IMR-90 (cell line): ENCODE measurements around the gene NES. TPM values are rescaled to one million over a fixed set of nuclear protein-coding genes. Genes with fewer than 3 reads are reported as not detected.

Source experiments
- ATAC-seq: fragments of 200-7000 bp; cut with Tn5 transposase; 2 replicates; pipeline ENCODE4 v1.9.1; 2020; ENCODE audit warnings: low read depth, mild to moderate bottlenecking, moderate library complexity
- BruUV-seq: library from RNA; stranded (reverse); fragments of 400-500 nt; replicated peaks from 2 replicates; lab custom pipeline; 2021; lab: Mats Ljungman, UMichigan
- CTCF ChIA-PET: fragments of 300-600 bp; formaldehyde crosslinking; extraction: SDS; loops from one replicate; lab custom pipeline; 2021; ENCODE audit warnings: antibody characterized with exemption; lab: Yijun Ruan, JAX
- POLR2A ChIA-PET: fragments of 300-600 bp; sonication (Branson Sonifier 250); formaldehyde crosslinking; loops from one replicate; lab custom pipeline; 2022; ENCODE audit warnings: antibody characterized with exemption; ENCODE audit not compliant: unreplicated experiment; lab: Charles Lee
- DNase-seq: peaks from one replicate; pipeline ENCODE4 v3.0.0; 2013
- H2AFZ ChIP-seq: replicated peaks from 2 replicates; pipeline ENCODE3; 2013; ENCODE audit warnings: low read length, mild to moderate bottlenecking; ENCODE audit not compliant: poor library complexity
- H2AK5ac ChIP-seq: 2 replicates; pipeline ENCODE4 v1.6.1; 2013; ENCODE audit warnings: low read depth, low read length, inconsistent platforms
- H2AK9ac ChIP-seq: replicated peaks from 2 replicates; pipeline ENCODE3; 2013; ENCODE audit warnings: mild to moderate bottlenecking, low read depth, low read length, moderate library complexity; ENCODE audit not compliant: poor library complexity
- H2BK120ac ChIP-seq: 2 replicates; pipeline ENCODE4 v1.6.1; 2013; ENCODE audit warnings: low read depth, low read length, inconsistent platforms
- H2BK15ac ChIP-seq: 3 replicates; pipeline ENCODE4 v1.6.1; 2013; ENCODE audit warnings: low read depth, low read length, inconsistent platforms
- H2BK20ac ChIP-seq: 2 replicates; pipeline ENCODE4 v1.6.1; 2013; ENCODE audit warnings: low read depth, mild to moderate bottlenecking, inconsistent platforms, low read length, moderate library complexity
- H2BK5ac ChIP-seq: 2 replicates; pipeline ENCODE4 v1.6.1; 2013; ENCODE audit warnings: mild to moderate bottlenecking, low read depth, low read length, inconsistent platforms; ENCODE audit not compliant: poor library complexity, severe bottlenecking
- H3K14ac ChIP-seq: replicated peaks from 2 replicates; pipeline ENCODE4 v1.6.1; 2013; ENCODE audit warnings: low read depth, low read length, inconsistent platforms
- H3K18ac ChIP-seq: 2 replicates; pipeline ENCODE4 v1.6.1; 2013; ENCODE audit warnings: low read depth, low read length, control low read depth
- H3K23ac ChIP-seq: 2 replicates; pipeline ENCODE4 v1.6.1; 2013; ENCODE audit warnings: low read depth, low read length, inconsistent platforms
- H3K27ac ChIP-seq: 2 replicates; pipeline ENCODE4 v1.5.1; 2013; ENCODE audit warnings: mild to moderate bottlenecking, control low read depth, low read length; ENCODE audit not compliant: insufficient read depth
- H3K27me3 ChIP-seq: 2 replicates; pipeline ENCODE4 v1.6.1; 2013; ENCODE audit warnings: low read length; ENCODE audit not compliant: control insufficient read depth, insufficient read depth
- H3K36me3 ChIP-seq: 2 replicates; pipeline ENCODE4 v1.6.1; 2013; ENCODE audit warnings: low read length, mixed read lengths; ENCODE audit not compliant: control insufficient read depth, insufficient read depth
- H3K4ac ChIP-seq: 2 replicates; pipeline ENCODE4 v1.6.1; 2013; ENCODE audit warnings: low read depth, low read length, inconsistent platforms
- H3K4me1 ChIP-seq: 2 replicates; pipeline ENCODE4 v1.6.1; 2013; ENCODE audit warnings: low read length, mixed read lengths; ENCODE audit not compliant: control insufficient read depth, insufficient read depth
- H3K4me2 ChIP-seq: 2 replicates; pipeline ENCODE4 v1.6.1; 2013; ENCODE audit warnings: low read depth, mild to moderate bottlenecking, control low read depth, low read length, moderate library complexity
- H3K4me3 ChIP-seq: 2 replicates; pipeline ENCODE4 v1.5.1; 2013; ENCODE audit warnings: low read depth, mild to moderate bottlenecking, control low read depth, low read length, moderate library complexity; ENCODE audit not compliant: insufficient read depth
- H3K56ac ChIP-seq: 2 replicates; pipeline ENCODE4 v1.6.1; 2013; ENCODE audit warnings: low read length, inconsistent platforms; ENCODE audit not compliant: insufficient read depth; ENCODE audit errors: extremely low read depth
- H3K79me1 ChIP-seq, 2 experiments: 2 replicates each; pipeline ENCODE4 v1.6.1; 2013; ENCODE audit warnings: low read length in 2 of 2, inconsistent platforms in 1 of 2, low read depth in 1 of 2
- H3K9ac ChIP-seq: 2 replicates; pipeline ENCODE4 v1.6.1; 2013; ENCODE audit warnings: low read depth, low read length, control low read depth
- H3K9me1 ChIP-seq: 2 replicates; pipeline ENCODE4 v1.6.1; 2013; ENCODE audit warnings: low read length, inconsistent platforms; ENCODE audit not compliant: insufficient read depth
- H3K9me3 ChIP-seq: 2 replicates; pipeline ENCODE4 v1.6.1; 2013; ENCODE audit warnings: low read length; ENCODE audit not compliant: control insufficient read depth, insufficient read depth
- H4K20me1 ChIP-seq: 2 replicates; pipeline ENCODE4 v1.6.1; 2013; ENCODE audit warnings: low read length, inconsistent platforms; ENCODE audit not compliant: insufficient read depth
- H4K5ac ChIP-seq: 2 replicates; pipeline ENCODE4 v1.6.1; 2013; ENCODE audit warnings: mild to moderate bottlenecking, low read depth, low read length, control low read depth
- H4K8ac ChIP-seq, 2 experiments: 2 replicates each; pipeline ENCODE4 v1.6.1; 2013; ENCODE audit warnings: low read depth in 2 of 2, low read length in 2 of 2, control low read depth in 1 of 2, inconsistent platforms in 1 of 2
- H4K91ac ChIP-seq: 2 replicates; pipeline ENCODE4 v1.6.1; 2013; ENCODE audit warnings: low read depth, low read length, inconsistent platforms; ENCODE audit not compliant: insufficient read depth
- BHLHE40 ChIP-seq: fragments of 150-350 bp; IDR thresholded peaks from 2 replicates; pipeline ENCODE4 v1.6.1; 2016; ENCODE audit warnings: mild to moderate bottlenecking, low read depth, low read length
- CEBPB ChIP-seq: IDR thresholded peaks from 2 replicates; pipeline ENCODE4 v1.6.1; 2012; ENCODE audit warnings: low read depth, low read length, improper control_type of control experiment
- FOS ChIP-seq: fragments of 150-350 bp; IDR thresholded peaks from 2 replicates; pipeline ENCODE4 v1.6.1; 2016; ENCODE audit warnings: low read depth, low read length
- MAFK ChIP-seq: IDR thresholded peaks from 2 replicates; pipeline ENCODE4 v1.6.1; 2012; ENCODE audit warnings: low read depth, low read length, improper control_type of control experiment
- MAZ ChIP-seq: IDR thresholded peaks from 2 replicates; pipeline ENCODE4 v1.6.1; 2012; ENCODE audit warnings: low read depth, mild to moderate bottlenecking, low read length, improper control_type of control experiment, moderate library complexity, borderline replicate concordance
- MXI1 ChIP-seq: IDR thresholded peaks from 2 replicates; pipeline ENCODE4 v1.6.1; 2012; ENCODE audit warnings: low read depth, mild to moderate bottlenecking, low read length, moderate library complexity, borderline replicate concordance
- POLR2A ChIP-seq: IDR thresholded peaks from 2 replicates; pipeline ENCODE4 v1.6.1; 2012; ENCODE audit warnings: mild to moderate bottlenecking, low read depth, low read length
- RCOR1 ChIP-seq: IDR thresholded peaks from 2 replicates; pipeline ENCODE4 v1.6.1; 2012; ENCODE audit warnings: mild to moderate bottlenecking, low read length, improper control_type of control experiment; ENCODE audit not compliant: insufficient replicate concordance
- RFX5 ChIP-seq: IDR thresholded peaks from 2 replicates; pipeline ENCODE4 v1.8.0; 2012; ENCODE audit warnings: low read depth, mild to moderate bottlenecking, low read length, moderate library complexity
- SMC3 ChIP-seq: fragments of 150-350 bp; IDR thresholded peaks from 2 replicates; pipeline ENCODE4 v1.6.1; 2016; ENCODE audit warnings: low read depth, mild to moderate bottlenecking, antibody characterized with exemption, low read length, moderate library complexity
- WGBS, 2 experiments: methylation state at CpG; one replicate each; pipeline versions ENCODE4 v1.1.5 to v1.1.7; 2013; ENCODE audit warnings: missing lambda C conversion rate in 2 of 2; ENCODE audit not compliant: insufficient read length in 1 of 2; ENCODE audit errors: extremely low coverage in 2 of 2; 5-methylcytosine and 5-hydroxymethylcytosine counted together
- dilution Hi-C: fragments of 300-500 bp; cut with HindIII; formaldehyde crosslinking; loops from one replicate; pipeline ENCODE4 v1.14.3; 2018; ENCODE audit warnings: low sequenced_read_pairs; ENCODE audit not compliant: unreplicated experiment
- in situ Hi-C: fragments of 300-500 bp; cut with MboI; formaldehyde crosslinking; loops from 3 replicates; pipeline ENCODE4 v1.14.3; 2019; ENCODE audit warnings: low sequenced_read_pairs, inconsistent platforms, mixed read lengths
- intact Hi-C: fragments of 100-400 bp; cut with micrococcal nuclease; formaldehyde crosslinking; loops from 2 replicates; pipeline ENCODE4 v1.10.0; 2022
- polyA plus RNA-seq, 3 experiments: library from polyadenylated mRNA; depleted of rRNA; stranded (reverse); fragments of >200 nt; gene quantifications; 2 replicates each; pipeline ENCODE4 v1.2.3, GENCODE V29; 2012; ENCODE audit warnings: low replicate concordance in 1 of 3
- total RNA-seq: library from RNA; depleted of rRNA; stranded (reverse); fragments of >200 nt; gene quantifications from 2 replicates; pipeline ENCODE4 v1.2.3, GENCODE V29; 2012
- TF ChIP-seq, protein P1 (sequence below): fragments of 150-350 bp; IDR thresholded peaks from 2 replicates; pipeline ENCODE4 v1.6.1; 2016; ENCODE audit warnings: low read depth, mild to moderate bottlenecking, low read length, moderate library complexity, borderline replicate concordance
- TF ChIP-seq, protein P2 (sequence below): conservative IDR thresholded peaks from 2 replicates; pipeline ENCODE4 v1.5.1; 2012; ENCODE audit warnings: mild to moderate bottlenecking, low read depth, low read length, improper control_type of control experiment
- TF ChIP-seq, protein P3 (sequence below): fragments of 150-350 bp; IDR thresholded peaks from 2 replicates; pipeline ENCODE4 v1.6.1; 2017; ENCODE audit warnings: mild to moderate bottlenecking, antibody characterized with exemption, low read length, low read depth

The NES gene
- total and polyA plus RNA-seq, 2 of the 4 experiments (the other 2 are of a cell fraction) = 25.3 to 40.1 TPM

DNA sequence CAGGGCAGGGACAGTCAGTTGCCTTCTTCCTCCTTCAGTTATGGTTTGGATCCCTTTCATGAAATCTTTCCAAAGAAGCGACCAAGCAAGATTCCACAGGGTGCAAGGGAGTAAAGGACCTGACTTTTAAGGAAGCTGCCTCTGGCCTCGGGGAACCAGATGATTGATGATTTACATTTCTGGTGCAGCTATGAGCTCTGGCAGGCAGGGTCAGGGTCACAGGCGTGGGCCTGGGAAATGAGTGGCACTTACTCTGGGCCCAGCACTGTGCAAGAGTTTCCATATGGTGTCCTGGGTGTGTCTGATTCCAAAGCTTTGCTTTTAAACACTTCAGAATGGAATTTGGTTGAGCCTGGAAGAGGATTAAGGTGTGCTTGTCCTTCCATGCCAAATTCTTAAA is 35.4 kb upstream of the NES start:
- no peak for TF ChIP-seq RCOR1
- TF ChIP-seq POLR2A = no peak
- TF ChIP-seq, protein P1, sequence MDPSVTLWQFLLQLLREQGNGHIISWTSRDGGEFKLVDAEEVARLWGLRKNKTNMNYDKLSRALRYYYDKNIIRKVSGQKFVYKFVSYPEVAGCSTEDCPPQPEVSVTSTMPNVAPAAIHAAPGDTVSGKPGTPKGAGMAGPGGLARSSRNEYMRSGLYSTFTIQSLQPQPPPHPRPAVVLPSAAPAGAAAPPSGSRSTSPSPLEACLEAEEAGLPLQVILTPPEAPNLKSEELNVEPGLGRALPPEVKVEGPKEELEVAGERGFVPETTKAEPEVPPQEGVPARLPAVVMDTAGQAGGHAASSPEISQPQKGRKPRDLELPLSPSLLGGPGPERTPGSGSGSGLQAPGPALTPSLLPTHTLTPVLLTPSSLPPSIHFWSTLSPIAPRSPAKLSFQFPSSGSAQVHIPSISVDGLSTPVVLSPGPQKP = no peak
- no peak for TF ChIP-seq SMC3
- TF ChIP-seq MAZ = no peak
- TF ChIP-seq MXI1 = no peak
- TF ChIP-seq MAFK = no peak
- no peak for TF ChIP-seq BHLHE40
- TF ChIP-seq, protein P2, sequence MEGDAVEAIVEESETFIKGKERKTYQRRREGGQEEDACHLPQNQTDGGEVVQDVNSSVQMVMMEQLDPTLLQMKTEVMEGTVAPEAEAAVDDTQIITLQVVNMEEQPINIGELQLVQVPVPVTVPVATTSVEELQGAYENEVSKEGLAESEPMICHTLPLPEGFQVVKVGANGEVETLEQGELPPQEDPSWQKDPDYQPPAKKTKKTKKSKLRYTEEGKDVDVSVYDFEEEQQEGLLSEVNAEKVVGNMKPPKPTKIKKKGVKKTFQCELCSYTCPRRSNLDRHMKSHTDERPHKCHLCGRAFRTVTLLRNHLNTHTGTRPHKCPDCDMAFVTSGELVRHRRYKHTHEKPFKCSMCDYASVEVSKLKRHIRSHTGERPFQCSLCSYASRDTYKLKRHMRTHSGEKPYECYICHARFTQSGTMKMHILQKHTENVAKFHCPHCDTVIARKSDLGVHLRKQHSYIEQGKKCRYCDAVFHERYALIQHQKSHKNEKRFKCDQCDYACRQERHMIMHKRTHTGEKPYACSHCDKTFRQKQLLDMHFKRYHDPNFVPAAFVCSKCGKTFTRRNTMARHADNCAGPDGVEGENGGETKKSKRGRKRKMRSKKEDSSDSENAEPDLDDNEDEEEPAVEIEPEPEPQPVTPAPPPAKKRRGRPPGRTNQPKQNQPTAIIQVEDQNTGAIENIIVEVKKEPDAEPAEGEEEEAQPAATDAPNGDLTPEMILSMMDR = no peak
- no peak for TF ChIP-seq FOS
- TF ChIP-seq CEBPB = no peak
- TF ChIP-seq, protein P3, sequence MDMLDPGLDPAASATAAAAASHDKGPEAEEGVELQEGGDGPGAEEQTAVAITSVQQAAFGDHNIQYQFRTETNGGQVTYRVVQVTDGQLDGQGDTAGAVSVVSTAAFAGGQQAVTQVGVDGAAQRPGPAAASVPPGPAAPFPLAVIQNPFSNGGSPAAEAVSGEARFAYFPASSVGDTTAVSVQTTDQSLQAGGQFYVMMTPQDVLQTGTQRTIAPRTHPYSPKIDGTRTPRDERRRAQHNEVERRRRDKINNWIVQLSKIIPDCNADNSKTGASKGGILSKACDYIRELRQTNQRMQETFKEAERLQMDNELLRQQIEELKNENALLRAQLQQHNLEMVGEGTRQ = no peak
- no peak for TF ChIP-seq RFX5
- H4K20me1 ChIP-seq = no peaks in the 10 kb centered on the region
- H3K4ac ChIP-seq = peak overlapping the region; percentile 30
- H3K9ac ChIP-seq = no peak overlapping the region
- 0 out of 4 replicates have a peak, but pooled peaks cover 0 to 4% of the 10 kb centered on the region in 2 experiments for H3K79me1 ChIP-seq
- no peak overlapping the region for H3K14ac ChIP-seq
- BruUV-seq = no TSS peak
- no peak overlapping the region for H3K4me3 ChIP-seq
- CTCF ChIA-PET = interaction anchor here (0.5 to 4.4 kb wide), 3 partner anchors 11 to 23 kb away, joined by 3 to 24 read pairs (median 18); no protein-coding TSS in a partner anchor
- H2BK5ac ChIP-seq = no peak overlapping the region
- no peak for DNase-seq
- H2BK20ac ChIP-seq = 0 out of 2 replicates have a peak overlapping the region, but pooled peaks have one; percentile 41
- POLR2A ChIA-PET = no interaction called here
- WGBS, 2 experiments = 30% methylated on average over 1 of the region's 3 CpGs; no CpG with 5 or more reads in 1 of the 2 experiments
- no peak overlapping the region for H3K23ac ChIP-seq
- peaks cover 22% of the 10 kb centered on the region for H3K4me1 ChIP-seq
- H4K91ac ChIP-seq = no peak overlapping the region; the same call in 1 of the 2 replicates
- H3K56ac ChIP-seq = no peak overlapping the region
- ATAC-seq = no peak
- no peaks in the 10 kb centered on the region for H3K9me3 ChIP-seq
- no peak overlapping the region for H4K8ac ChIP-seq
- no peak overlapping the region for H3K18ac ChIP-seq
- peak overlapping the region; percentile 85 for H2AK9ac ChIP-seq
- no peak overlapping the region for H3K27ac ChIP-seq
- intact Hi-C loops = no loop called here
- peak overlapping the region; percentile 29; the same call in 1 of the 2 replicates for H2AK5ac ChIP-seq
- 0 out of 2 replicates have a peak overlapping the region, but pooled peaks have one; percentile 22 for H2BK120ac ChIP-seq
- in situ Hi-C loops = no loop called here
- dilution Hi-C loops = no loop called here
- no peak overlapping the region for H2BK15ac ChIP-seq
- no peaks in the 10 kb centered on the region for H3K27me3 ChIP-seq
- H2AFZ ChIP-seq = no peak overlapping the region
- no peaks in the 10 kb centered on the region; the same call in 1 of the 2 replicates for H3K36me3 ChIP-seq
- H3K9me1 ChIP-seq = peaks cover 3% of the 10 kb centered on the region; the same call in 1 of the 2 replicates
- H3K4me2 ChIP-seq = no peak overlapping the region
- H4K5ac ChIP-seq = no peak overlapping the region
